GM18498 (cell line): ENCODE measurements around the gene GHRHR.

Experiments
- ATAC-seq: cut with Tn5 transposase; IDR thresholded peaks from one replicate; pipeline ENCODE4 v1.9.1; 2021; ENCODE audit warnings: mild to moderate bottlenecking, moderate library complexity; ENCODE audit not compliant: unreplicated experiment

GHRHR gene

GRCh38 chr7:30965883-30966282, 2.1 kb downstream of the GHRHR start:
- ATAC-seq, result no peak

GRCh38 chr7:30968294-30968693, 4.5 kb downstream of the GHRHR start:
- no peak for ATAC-seq

GRCh38 chr7:30968747-30969603, 5.2 kb downstream of the GHRHR start:
- ATAC-seq, result no peak

- ATAC-seq, result no peak
Measured at GRCh38 chr7:30969604-30969970, 5.8 kb downstream of the GHRHR start.

- no peak for ATAC-seq
Measured at GRCh38 chr7:30970074-30970473, 6.3 kb downstream of the GHRHR start.

- no peak for ATAC-seq
Measured at GRCh38 chr7:30970594-30971094, 6.9 kb downstream of the GHRHR start.

- no peak for ATAC-seq
Measured at GRCh38 chr7:30971440-30971839, 7.7 kb downstream of the GHRHR start.

GRCh38 chr7:30971840-30972563, 8.2 kb downstream of the GHRHR start:
- no peak for ATAC-seq

- no peak for ATAC-seq
Measured at GRCh38 chr7:30973292-30973691, 9.5 kb downstream of the GHRHR start.

- no peak for ATAC-seq
Measured at GRCh38 chr7:30973791-30974604, 10.2 kb downstream of the GHRHR start.

- peak; percentile 94 for ATAC-seq
Measured at GRCh38 chr7:30974605-30975255, 11.0 kb downstream of the GHRHR start.

- no peak for ATAC-seq
Measured at GRCh38 chr7:30975256-30975899, 11.6 kb downstream of the GHRHR start.

GRCh38 chr7:30976381-30976780, 12.6 kb downstream of the GHRHR start:
- no peak for ATAC-seq

GRCh38 chr7:30977222-30977621, 13.5 kb downstream of the GHRHR start:
- no peak for ATAC-seq

GRCh38 chr7:30977896-30978564, 14.3 kb downstream of the GHRHR start:
- no peak for ATAC-seq

- no peak for ATAC-seq
Measured at GRCh38 chr7:30979027-30979426, 15.3 kb downstream of the GHRHR start.

- ATAC-seq, result no peak
Measured at GRCh38 chr7:30980194-30980593, 16.4 kb downstream of the GHRHR start.

- no peak for ATAC-seq
Measured at GRCh38 chr7:30980751-30981150, 17.0 kb downstream of the GHRHR start.

- peak; percentile 91 for ATAC-seq
Measured at GRCh38 chr7:30983042-30983913, 19.5 kb downstream of the GHRHR start.
